ENCODE results near the gene LAMTOR4. TPM values are rescaled to one million over a fixed set of nuclear protein-coding genes. Genes with fewer than 3 reads are reported as not detected.

Gene LAMTOR4
- total RNA-seq, 2 donors from 2014 or later: 125 to 205 TPM

- peak overlapping the region; percentile 72 to 82 for H3K27ac ChIP-seq
- DNase-seq (ENCODE audit: low spot score) (no peak), ATAC-seq (ENCODE audit: insufficient number of reproducible peaks, low FRiP score, low read depth) (peak; percentile 13)
- peaks cover 25% of the 10 kb centered on the region for H3K36me3 ChIP-seq
- peak overlapping the region; percentile 99 for H3K4me3 ChIP-seq
- H3K4me1 ChIP-seq (ENCODE audit: control insufficient read depth in 1 of 2, low read depth in 2 of 2): peaks cover 15 to 17% of the 10 kb centered on the region in 2 donors
- no peaks in the 10 kb centered on the region for H3K9me3 ChIP-seq
- H3K27me3 ChIP-seq (replicated peaks; ENCODE audit: insufficient read depth): no peaks in the 10 kb centered on the region
- TF ChIP-seq, protein P1, sequence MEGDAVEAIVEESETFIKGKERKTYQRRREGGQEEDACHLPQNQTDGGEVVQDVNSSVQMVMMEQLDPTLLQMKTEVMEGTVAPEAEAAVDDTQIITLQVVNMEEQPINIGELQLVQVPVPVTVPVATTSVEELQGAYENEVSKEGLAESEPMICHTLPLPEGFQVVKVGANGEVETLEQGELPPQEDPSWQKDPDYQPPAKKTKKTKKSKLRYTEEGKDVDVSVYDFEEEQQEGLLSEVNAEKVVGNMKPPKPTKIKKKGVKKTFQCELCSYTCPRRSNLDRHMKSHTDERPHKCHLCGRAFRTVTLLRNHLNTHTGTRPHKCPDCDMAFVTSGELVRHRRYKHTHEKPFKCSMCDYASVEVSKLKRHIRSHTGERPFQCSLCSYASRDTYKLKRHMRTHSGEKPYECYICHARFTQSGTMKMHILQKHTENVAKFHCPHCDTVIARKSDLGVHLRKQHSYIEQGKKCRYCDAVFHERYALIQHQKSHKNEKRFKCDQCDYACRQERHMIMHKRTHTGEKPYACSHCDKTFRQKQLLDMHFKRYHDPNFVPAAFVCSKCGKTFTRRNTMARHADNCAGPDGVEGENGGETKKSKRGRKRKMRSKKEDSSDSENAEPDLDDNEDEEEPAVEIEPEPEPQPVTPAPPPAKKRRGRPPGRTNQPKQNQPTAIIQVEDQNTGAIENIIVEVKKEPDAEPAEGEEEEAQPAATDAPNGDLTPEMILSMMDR (IDR thresholded peaks at IDR 0.05): no peak
Measured at GRCh38 chr7:100157334-100158228, 8.9 kb downstream of the LAMTOR4 start.

DNA sequence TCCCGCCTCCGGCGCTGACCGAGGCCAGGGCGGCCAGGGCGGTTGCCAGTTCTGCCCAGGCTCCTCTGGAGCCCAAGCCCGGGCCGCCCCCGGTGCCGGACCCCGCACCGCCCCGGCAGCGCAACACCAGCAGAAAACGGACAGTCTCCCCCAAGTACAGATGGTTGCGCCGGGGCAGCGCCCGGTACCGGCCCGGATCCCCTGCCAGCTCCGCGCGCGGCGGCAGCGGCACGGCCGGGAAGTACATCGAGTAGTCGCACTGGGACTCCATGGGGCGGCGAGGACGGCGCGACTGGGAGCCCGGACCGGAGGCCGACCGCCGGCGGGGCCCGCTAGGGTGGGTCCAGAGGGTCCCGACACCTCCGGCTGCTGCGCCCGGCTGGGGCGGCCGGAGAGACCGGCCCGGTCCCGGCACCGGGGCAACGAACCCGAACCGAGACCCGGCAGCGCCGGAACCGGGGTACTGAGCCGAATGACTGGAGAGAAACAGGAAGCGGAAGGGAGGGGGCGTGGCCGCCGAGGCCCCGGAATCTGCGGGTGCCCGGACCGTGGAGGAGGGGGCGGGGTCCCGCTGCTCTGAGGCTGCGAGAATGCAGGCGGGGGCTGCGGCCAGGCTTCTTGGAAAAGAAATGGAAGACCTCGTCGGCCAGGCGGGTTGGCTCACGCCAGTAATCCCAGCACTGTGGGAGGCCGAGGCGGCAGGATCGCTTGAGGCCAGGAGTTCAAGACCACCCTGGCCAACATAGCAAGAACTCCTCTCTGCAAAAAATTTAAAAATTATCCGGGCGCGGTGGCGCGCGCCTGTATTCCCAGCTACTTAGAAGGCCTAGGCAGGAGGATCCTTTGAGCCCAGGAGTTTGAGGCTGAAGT lies 9.7 kb downstream of the LAMTOR4 start, which contains the start of gene TRAPPC14:
Gene TRAPPC14, minus strand, starts transcription at position 495 of the 870 bp plus-strand sequence. Its CDS starts 224 bp downstream, at position 271.
- peaks cover 15 to 17% of the 10 kb centered on the region in 2 donors for H3K4me1 ChIP-seq (ENCODE audit: control insufficient read depth in 1 of 2, low read depth in 2 of 2)
- TF ChIP-seq, protein P1 (IDR thresholded peaks at IDR 0.05): peak; percentile 9
- peak; percentile 58 for ATAC-seq (ENCODE audit: insufficient number of reproducible peaks, low FRiP score, low read depth)
- H3K27ac ChIP-seq: peak within 1 kb of the TSS; percentile 72 to 82
- H3K9me3 ChIP-seq: no peaks in the 10 kb centered on the region
- no peaks in the 10 kb centered on the region for H3K27me3 ChIP-seq (replicated peaks; ENCODE audit: insufficient read depth)
- DNase-seq (ENCODE audit: low spot score): no peak
- peaks cover 19% of the 10 kb centered on the region for H3K36me3 ChIP-seq
- H3K4me3 ChIP-seq: peak within 1 kb of the TSS; percentile 99

DNA sequence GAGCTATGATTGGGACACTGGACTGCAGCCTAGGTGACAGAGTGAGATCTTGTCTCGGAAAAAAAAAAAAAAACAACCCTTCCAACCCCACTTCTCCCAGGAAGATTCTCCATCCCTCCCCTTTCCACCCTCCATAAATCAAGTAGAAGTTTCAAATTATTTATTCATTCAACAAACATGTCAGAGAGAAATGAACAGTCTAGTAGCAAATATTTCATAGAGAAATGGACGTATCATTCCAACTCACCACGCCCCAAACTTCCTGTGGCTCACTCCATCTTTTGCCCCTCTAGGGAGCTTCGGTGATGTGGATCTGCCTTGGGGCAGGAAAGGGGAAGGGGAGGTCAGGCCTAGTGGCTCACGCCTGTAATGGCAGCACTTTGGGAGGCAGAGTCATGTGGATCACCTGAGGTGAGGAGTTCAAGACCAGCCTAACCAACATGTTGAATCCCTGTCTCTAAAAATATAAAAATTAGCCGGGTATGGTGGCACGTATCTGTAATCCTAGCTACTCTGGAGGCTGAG lies 10.4 kb downstream of the LAMTOR4 start:
- no peaks in the 10 kb centered on the region for H3K9me3 ChIP-seq
- TF ChIP-seq, protein P1 (IDR thresholded peaks at IDR 0.05): no peak
- peaks cover 15 to 17% of the 10 kb centered on the region in 2 donors for H3K4me1 ChIP-seq (ENCODE audit: control insufficient read depth in 1 of 2, low read depth in 2 of 2)
- H3K27ac ChIP-seq: peak overlapping the region; percentile 72 to 82
- DNase-seq (ENCODE audit: low spot score) (no peak), ATAC-seq (ENCODE audit: insufficient number of reproducible peaks, low FRiP score, low read depth) (no peak)
- peaks cover 12% of the 10 kb centered on the region for H3K36me3 ChIP-seq
- peak overlapping the region; percentile 99 for H3K4me3 ChIP-seq
- no peaks in the 10 kb centered on the region for H3K27me3 ChIP-seq (replicated peaks; ENCODE audit: insufficient read depth)

GRCh38 chr7:100160067-100160466 lies 11.3 kb downstream of the LAMTOR4 start:
- Histone ChIP-seq H3K27ac (no peak overlapping the region), H3K4me1 (ENCODE audit: control insufficient read depth in 1 of 2, low read depth in 2 of 2) (peaks cover 15 to 17% of the 10 kb centered on the region in 2 donors), H3K9me3 (no peaks in the 10 kb centered on the region), H3K36me3 (peaks cover 10% of the 10 kb centered on the region), H3K4me3 (no peak overlapping the region), H3K27me3 (replicated peaks; ENCODE audit: insufficient read depth) (no peaks in the 10 kb centered on the region)
- no peak for DNase-seq (ENCODE audit: low spot score)
- TF ChIP-seq, protein P1 (IDR thresholded peaks at IDR 0.05): no peak
- ATAC-seq (ENCODE audit: insufficient number of reproducible peaks, low FRiP score, low read depth): no peak

All from thoracic aorta (tissue), 2 donors.